Posterior vena cava (tissue), 2 donors: ENCODE results near the gene PPP2R5C. TPM values are rescaled to one million over a fixed set of nuclear protein-coding genes. Genes with fewer than 3 reads are reported as not detected.

Experiments used
- DNase-seq: peaks from one replicate; pipeline ENCODE4 v3.0.0-alpha.2; 2020; ENCODE audit warnings: low spot score
- intact Hi-C, 2 donors: fragments of 100-400 bp; cut with DNase I; formaldehyde crosslinking; loops; one replicate each; pipeline versions ENCODE4 v1.14.1 to v1.14.2; 2022 to 2023
- total RNA-seq, 2 donors: library from RNA; stranded (reverse); fragmentation: NEBNext Ultra II Directional; extraction: Animal tissue kit (Norgen Biotek cat#: 25700); gene quantifications; one replicate each; pipeline ENCODE4 v1.2.1, GENCODE V29; 2021
- donor health status: DM: yes; HTN: yes; CAD: no.
- donor health status: DM: yes; HTN: yes; CAD: no.

Gene PPP2R5C
- total RNA-seq, 2 donors from 2014 or later: 132 to 135 TPM

DNA sequence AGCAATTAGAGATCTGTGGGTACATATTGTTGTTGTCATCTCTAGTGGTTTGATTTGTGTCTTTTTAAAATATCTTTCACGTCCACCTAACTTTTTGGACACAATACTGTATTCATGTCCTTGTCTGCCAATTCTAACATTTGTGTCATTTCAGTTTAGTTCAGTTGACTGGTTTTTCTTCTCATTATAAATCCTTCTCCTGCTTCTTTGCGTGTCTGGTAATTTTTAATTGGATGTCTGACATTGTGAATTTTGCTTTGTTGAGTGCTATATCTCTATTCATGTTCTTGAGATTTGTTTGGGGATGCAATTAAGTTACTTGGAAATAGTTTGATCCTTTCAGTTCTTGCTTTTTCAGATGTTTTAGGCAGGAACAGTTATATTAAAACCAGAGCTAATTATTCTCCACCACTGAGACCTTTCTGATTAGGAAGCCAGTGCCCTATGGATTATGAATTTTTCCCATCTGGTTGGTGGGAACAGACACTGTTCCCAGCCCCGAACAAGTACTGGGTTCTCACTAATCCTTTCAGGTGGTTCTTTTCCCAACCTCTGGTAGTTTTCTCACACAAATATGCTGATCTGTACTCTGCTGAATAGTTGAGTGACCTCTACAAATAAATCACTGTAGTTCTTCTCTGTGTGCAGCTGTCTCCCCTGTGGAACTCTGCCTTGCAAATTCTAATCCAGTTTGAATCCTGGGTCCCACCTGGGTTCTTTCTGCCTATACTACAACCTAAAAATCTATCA lies 111.7 kb downstream of the PPP2R5C start:
- no peak for DNase-seq
- intact Hi-C loops: no loop called here

- intact Hi-C loops: no loop called here
- DNase-seq: no peak
Observed at GRCh38 chr14:101873991-101874390, 112.5 kb downstream of the PPP2R5C start.

GRCh38 chr14:101875041-101875726 lies 113.7 kb downstream of the PPP2R5C start:
- intact Hi-C loops: no loop called here
- no peak for DNase-seq

DNA sequence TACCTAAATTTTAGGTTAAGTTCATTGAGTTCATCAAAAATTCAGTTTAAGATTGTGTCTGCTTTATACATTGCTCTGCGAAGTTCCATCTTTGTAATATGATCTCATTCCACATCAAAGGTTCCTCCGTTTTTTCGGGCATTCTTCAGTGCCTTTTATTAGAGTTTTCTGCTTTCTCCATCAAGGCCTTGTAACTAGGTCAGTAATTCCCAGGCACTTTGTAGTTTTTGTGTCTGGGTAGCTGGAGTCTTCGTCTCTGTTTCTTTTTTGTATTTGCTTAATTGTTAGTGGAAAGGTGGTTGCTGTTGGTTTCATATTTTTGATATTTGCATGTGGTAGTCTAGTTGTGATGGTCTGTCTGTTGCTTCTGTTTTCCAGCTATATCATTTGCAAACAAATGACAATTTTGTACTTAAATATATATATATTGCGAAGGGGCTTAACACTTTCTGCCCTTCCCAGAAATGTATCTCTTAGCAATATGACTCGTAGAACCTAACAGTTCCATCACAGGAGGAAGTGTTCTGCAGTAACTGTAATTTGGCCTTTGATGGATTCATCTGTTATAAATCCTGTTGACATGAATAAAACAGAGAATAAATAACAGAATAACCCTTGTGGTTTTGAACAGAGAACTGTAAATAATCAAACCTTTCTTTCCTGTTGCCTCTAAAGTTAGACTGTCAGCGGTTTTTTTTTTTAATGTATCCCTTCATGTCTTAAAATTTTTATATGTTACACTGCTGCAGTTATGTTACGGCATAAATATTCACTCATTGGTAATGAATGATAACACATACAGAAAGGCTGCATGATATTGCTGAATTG lies 114.4 kb downstream of the PPP2R5C start:
- intact Hi-C loops: no loop called here
- no peak for DNase-seq

DNA sequence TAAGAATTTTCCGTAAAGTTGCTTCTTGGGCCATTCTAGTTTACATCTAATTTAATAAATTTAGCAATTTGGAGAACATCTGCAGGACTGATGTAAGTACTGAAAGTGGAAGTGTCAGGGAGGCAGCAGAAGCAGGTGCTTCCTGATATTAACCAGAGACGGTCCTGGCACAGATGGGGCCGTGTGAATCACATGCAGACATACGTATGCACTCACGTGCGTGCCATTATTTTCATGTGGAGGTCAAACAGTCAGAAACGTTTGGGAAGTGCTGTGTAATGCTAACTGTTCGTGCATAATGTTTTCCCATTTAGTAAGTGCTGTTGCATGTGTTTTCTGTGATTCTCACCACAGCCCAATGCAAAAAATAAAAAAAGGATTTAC lies 115.0 kb downstream of the PPP2R5C start:
- intact Hi-C loops: no loop called here

GRCh38 chr14:101877766-101878165 lies 116.3 kb downstream of the PPP2R5C start:
- intact Hi-C loops: no loop called here
- no peak for DNase-seq

More for the DNA sequence above, 115.0 kb downstream of the PPP2R5C start:
- DNase-seq: peak; percentile 91

DNA sequence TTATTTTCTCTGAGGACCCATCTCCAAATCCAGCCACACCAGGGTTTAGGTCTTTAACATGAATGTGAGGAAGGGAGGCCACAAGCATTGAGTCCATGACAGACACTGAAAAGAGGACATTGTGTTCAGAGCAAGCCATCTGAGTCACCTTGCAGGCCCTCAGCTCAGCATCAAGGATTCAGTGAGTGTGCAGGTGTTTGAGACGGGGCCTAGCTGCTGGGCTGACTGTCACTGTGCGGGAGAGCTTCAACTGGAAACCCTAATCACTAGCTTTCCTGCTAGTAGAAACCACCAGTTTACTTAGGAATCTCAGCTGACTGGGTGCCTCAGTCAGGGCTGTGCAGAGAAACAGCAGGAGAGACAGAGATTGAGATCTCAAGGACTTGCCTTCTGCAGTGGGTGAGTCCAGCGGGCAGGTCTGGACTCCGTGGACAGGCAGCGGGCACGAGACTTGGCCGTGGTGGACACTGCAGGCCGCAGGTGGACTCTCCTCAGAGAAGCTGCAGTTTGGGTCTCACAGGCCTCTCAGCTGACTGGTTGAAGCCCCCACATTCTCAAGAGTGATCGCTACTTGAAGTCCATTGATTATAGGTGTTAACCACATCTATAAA lies 116.8 kb downstream of the PPP2R5C start:
- no peak for DNase-seq
- intact Hi-C loops: no loop called here

DNA sequence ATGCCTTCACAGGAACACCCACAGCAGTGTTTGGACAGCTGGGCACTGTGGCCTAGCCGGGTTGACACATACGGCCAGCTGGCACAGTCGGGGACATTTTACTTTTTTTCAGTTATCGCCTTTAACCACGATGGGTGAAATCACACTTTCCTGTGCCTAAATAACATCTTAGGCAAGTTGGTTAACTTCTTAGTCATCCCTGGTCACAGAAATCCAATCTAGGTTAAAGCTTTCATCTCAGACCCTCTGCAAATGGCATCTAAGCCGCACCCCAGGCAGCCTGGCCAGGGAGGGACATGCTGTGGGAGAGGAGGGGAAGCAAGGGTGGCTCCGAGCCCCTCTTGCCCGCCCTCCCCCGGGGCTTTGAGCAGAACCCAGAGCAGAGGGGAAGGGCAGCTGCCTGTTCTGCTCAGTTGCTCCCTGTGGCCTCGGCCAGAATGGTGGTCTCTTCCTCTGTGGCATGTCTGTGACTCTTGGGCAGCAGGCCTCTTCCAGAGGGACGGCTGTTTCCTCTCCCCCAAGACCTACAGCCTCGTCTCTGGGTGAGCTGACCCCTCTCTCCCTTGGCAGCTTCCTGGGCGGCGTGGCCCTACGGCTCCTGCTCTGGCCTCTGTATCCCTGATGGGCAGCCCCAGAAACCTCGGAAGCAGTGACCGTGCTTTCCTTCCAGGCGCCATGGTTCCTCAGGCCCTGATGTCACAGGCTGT lies 117.5 kb downstream of the PPP2R5C start:
- intact Hi-C loops: no loop called here

DNA sequence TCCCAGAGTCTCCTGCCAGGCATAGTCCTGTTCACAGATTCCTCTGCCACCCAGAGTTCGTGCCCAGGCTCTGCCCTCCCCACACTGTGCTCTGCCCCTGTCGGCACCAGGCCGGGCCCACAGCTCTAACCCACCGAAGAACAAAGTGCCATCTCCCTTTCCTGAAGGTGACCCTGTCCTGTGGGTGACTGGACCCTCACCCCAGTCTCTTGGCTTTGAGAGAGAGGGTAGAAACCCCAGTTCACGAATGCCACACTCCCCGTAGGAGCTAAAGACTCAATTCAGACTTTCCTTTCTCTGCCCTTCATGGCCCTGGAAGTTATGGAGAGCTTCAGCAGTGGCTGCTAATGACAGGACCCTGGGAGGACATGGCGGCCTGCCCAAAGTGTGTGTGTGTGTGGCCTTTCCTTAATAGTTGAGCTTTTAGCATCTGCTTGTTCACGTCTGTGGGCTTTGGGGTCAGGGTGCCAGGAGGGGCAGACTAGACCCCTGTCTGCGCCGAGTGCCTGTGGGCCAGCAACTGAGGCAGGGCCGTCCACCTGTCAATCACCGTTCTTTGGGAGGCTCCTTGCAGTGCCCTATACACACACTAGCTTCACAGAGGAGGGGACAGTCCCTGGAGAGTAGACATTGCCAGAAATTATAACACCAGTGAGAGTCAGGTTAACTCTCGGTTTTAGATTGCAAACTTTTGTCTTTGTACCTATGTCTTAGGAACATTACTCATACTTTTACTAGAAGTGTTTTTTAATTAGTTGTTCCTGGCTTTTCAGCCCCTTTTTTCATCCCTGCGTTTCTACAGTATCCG lies 118.2 kb downstream of the PPP2R5C start:
- intact Hi-C loops: no loop called here
- DNase-seq: no peak

More for the DNA sequence above, 117.5 kb downstream of the PPP2R5C start:
- no peak for DNase-seq

DNA sequence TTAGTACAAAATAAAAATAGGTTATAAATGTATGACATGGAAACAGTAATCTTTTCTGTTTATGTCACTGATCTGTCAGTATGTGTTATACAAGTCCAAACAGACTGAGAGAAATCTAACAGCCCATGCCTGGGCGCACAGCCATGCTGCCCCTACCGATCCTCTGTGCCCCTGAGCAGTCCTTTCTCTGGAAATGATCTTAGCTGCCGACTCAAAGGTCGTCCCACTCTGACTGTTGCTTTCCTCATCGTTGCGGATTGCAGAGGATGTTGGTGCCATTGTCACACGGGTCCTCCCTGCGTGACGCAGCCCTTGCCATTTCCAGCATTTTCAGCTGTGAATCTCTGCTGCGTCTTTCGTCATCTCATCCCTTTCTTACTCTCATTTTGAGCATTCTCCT lies 119.9 kb downstream of the PPP2R5C start:
- intact Hi-C loops: no loop called here
- no peak for DNase-seq

GRCh38 chr14:101882141-101882935 lies 120.8 kb downstream of the PPP2R5C start:
- DNase-seq: no peak
- intact Hi-C loops: no loop called here

- intact Hi-C loops: no loop called here
- no peak for DNase-seq
Observed at GRCh38 chr14:101884089-101884933, 122.8 kb downstream of the PPP2R5C start.

DNA sequence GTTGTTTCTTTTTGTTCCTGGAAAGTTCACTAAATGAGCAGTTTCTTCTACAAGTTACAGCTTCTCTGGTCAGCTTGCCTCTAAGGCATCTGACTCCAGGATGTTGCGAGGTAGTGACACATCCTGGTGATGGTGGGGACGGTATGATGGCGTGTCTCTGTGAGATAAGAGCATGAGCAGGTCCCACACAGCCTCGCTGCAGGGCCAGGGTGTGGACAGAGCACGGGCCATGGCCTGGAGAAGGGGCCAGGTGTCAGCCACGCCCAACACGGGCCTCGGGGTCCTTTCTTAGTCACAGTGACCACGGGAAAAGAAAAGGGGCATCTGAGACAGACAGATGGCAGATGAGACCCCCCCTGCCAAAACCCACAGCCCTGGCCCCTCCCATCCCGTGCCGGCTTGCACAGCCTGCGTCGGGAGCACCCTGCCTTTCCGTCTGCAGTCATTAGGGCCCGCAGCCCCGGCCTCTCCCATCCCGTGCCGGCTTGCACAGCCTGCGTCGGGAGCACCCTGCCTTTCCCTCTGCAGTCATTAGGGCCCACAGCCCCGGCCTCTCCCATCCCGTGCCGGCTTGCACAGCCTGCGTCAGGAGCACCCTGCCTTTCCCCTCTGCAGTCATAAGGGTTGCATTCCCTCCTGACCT lies 123.5 kb downstream of the PPP2R5C start:
- no peak for DNase-seq
- intact Hi-C loops: no loop called here

DNA sequence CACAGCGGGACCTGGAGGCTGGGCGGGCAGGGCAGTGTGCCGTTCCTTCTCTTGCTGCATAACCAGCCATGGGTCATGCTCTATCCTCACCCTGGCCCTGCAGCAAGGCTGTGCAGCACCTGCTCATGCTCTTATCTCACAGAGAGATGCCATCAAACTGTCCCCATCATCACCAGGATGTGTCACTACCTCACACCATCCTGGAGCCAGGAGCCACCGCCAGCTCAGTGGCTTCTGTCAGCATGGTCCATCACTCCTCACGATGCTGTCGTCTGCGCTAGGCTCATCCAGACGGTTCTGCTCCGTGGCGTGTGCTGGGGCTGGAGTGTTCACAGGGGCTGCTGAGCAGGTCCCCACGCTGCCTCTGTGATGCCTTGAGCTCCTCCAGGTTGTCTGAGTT lies 125.7 kb downstream of the PPP2R5C start:
- DNase-seq: no peak
- intact Hi-C loops: no loop called here

DNA sequence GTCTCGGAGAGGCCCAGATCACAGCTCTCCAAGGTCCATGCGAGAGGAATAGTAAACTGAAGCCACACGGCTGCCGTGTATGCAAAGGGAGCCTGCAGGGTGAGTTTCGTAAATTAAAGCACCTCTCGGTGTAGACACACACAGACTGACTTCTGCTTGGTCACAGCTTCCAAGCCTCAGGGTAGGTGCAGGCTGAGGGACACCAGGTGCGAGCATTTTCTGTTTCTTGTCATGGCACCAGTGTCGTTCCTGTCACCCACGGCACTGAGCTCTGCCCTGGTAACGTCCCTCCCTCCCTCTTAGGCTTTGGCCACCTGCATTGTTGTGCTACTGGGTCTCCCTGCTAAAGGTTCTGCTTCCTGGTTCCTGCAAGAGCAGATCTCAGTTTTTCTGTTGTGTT lies 126.7 kb downstream of the PPP2R5C start:
- intact Hi-C loops: no loop called here
- DNase-seq: no peak

- intact Hi-C loops: no loop called here
- no peak for DNase-seq
Observed at GRCh38 chr14:101889366-101889765, 127.9 kb downstream of the PPP2R5C start.
